IMR-90 (cell line): ENCODE results near the gene HDGFL3.

Experiments
- BHLHE40 ChIP-seq: fragments of 150-350 bp; IDR thresholded peaks from 2 replicates; pipeline ENCODE4 v1.6.1; 2016; ENCODE audit warnings: mild to moderate bottlenecking, low read depth, low read length
- CEBPB ChIP-seq: IDR thresholded peaks from 2 replicates; pipeline ENCODE4 v1.6.1; 2012; ENCODE audit warnings: low read depth, low read length, improper control_type of control experiment
- CHD1 ChIP-seq: IDR thresholded peaks from 2 replicates; pipeline ENCODE4 v1.6.1; 2012; ENCODE audit warnings: low read depth, low read length, improper control_type of control experiment
- FOS ChIP-seq: fragments of 150-350 bp; IDR thresholded peaks from 2 replicates; pipeline ENCODE4 v1.6.1; 2016; ENCODE audit warnings: low read depth, low read length
- MAFK ChIP-seq: IDR thresholded peaks from 2 replicates; pipeline ENCODE4 v1.6.1; 2012; ENCODE audit warnings: low read depth, low read length, improper control_type of control experiment
- MXI1 ChIP-seq: IDR thresholded peaks from 2 replicates; pipeline ENCODE4 v1.6.1; 2012; ENCODE audit warnings: low read depth, mild to moderate bottlenecking, low read length, moderate library complexity, borderline replicate concordance
- POLR2A ChIP-seq: IDR thresholded peaks from 2 replicates; pipeline ENCODE4 v1.6.1; 2012; ENCODE audit warnings: mild to moderate bottlenecking, low read depth, low read length
- RAD21 ChIP-seq: IDR thresholded peaks from 2 replicates; pipeline ENCODE4 v1.6.1; 2012; ENCODE audit warnings: low read length, improper control_type of control experiment
- RCOR1 ChIP-seq: IDR thresholded peaks from 2 replicates; pipeline ENCODE4 v1.6.1; 2012; ENCODE audit warnings: mild to moderate bottlenecking, low read length, improper control_type of control experiment; ENCODE audit not compliant: insufficient replicate concordance
- RFX5 ChIP-seq: IDR thresholded peaks from 2 replicates; pipeline ENCODE4 v1.8.0; 2012; ENCODE audit warnings: low read depth, mild to moderate bottlenecking, low read length, moderate library complexity
- TF ChIP-seq, protein P1 (sequence below): conservative IDR thresholded peaks from 2 replicates; pipeline ENCODE4 v1.5.1; 2012; ENCODE audit warnings: mild to moderate bottlenecking, low read depth, low read length, improper control_type of control experiment
- TF ChIP-seq, protein P2 (sequence below): fragments of 150-350 bp; IDR thresholded peaks from 2 replicates; pipeline ENCODE4 v1.6.1; 2016; ENCODE audit warnings: low read depth, mild to moderate bottlenecking, low read length, moderate library complexity, borderline replicate concordance
- TF ChIP-seq, protein P3 (sequence below): fragments of 150-350 bp; IDR thresholded peaks from 2 replicates; pipeline ENCODE4 v1.6.1; 2017; ENCODE audit warnings: mild to moderate bottlenecking, antibody characterized with exemption, low read length, low read depth

- TF ChIP-seq, protein P1, sequence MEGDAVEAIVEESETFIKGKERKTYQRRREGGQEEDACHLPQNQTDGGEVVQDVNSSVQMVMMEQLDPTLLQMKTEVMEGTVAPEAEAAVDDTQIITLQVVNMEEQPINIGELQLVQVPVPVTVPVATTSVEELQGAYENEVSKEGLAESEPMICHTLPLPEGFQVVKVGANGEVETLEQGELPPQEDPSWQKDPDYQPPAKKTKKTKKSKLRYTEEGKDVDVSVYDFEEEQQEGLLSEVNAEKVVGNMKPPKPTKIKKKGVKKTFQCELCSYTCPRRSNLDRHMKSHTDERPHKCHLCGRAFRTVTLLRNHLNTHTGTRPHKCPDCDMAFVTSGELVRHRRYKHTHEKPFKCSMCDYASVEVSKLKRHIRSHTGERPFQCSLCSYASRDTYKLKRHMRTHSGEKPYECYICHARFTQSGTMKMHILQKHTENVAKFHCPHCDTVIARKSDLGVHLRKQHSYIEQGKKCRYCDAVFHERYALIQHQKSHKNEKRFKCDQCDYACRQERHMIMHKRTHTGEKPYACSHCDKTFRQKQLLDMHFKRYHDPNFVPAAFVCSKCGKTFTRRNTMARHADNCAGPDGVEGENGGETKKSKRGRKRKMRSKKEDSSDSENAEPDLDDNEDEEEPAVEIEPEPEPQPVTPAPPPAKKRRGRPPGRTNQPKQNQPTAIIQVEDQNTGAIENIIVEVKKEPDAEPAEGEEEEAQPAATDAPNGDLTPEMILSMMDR: no peak
- TF ChIP-seq BHLHE40: no peak
- TF ChIP-seq POLR2A: no peak
- no peak for TF ChIP-seq RFX5
- no peak for TF ChIP-seq RAD21
- TF ChIP-seq MAFK: no peak
- no peak for TF ChIP-seq CEBPB
- TF ChIP-seq FOS: no peak
- TF ChIP-seq RCOR1: no peak
- TF ChIP-seq CHD1: no peak
- TF ChIP-seq, protein P2, sequence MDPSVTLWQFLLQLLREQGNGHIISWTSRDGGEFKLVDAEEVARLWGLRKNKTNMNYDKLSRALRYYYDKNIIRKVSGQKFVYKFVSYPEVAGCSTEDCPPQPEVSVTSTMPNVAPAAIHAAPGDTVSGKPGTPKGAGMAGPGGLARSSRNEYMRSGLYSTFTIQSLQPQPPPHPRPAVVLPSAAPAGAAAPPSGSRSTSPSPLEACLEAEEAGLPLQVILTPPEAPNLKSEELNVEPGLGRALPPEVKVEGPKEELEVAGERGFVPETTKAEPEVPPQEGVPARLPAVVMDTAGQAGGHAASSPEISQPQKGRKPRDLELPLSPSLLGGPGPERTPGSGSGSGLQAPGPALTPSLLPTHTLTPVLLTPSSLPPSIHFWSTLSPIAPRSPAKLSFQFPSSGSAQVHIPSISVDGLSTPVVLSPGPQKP: no peak
- TF ChIP-seq MXI1: no peak
- TF ChIP-seq, protein P3, sequence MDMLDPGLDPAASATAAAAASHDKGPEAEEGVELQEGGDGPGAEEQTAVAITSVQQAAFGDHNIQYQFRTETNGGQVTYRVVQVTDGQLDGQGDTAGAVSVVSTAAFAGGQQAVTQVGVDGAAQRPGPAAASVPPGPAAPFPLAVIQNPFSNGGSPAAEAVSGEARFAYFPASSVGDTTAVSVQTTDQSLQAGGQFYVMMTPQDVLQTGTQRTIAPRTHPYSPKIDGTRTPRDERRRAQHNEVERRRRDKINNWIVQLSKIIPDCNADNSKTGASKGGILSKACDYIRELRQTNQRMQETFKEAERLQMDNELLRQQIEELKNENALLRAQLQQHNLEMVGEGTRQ: no peak
These were observed 11.4 kb upstream of the HDGFL3 start for GRCh38 chr15:83219026-83219425.
